GM12874 (cell line): Measurements from ENCODE around the gene COL23A1.

Experiments
- CTCF ChIP-seq: IDR thresholded peaks from 2 replicates; pipeline ENCODE4 v1.5.1; 2011; ENCODE audit warnings: low read depth, mild to moderate bottlenecking, control low read depth, low read length, moderate library complexity; ENCODE audit not compliant: insufficient read depth

The COL23A1 gene

DNA sequence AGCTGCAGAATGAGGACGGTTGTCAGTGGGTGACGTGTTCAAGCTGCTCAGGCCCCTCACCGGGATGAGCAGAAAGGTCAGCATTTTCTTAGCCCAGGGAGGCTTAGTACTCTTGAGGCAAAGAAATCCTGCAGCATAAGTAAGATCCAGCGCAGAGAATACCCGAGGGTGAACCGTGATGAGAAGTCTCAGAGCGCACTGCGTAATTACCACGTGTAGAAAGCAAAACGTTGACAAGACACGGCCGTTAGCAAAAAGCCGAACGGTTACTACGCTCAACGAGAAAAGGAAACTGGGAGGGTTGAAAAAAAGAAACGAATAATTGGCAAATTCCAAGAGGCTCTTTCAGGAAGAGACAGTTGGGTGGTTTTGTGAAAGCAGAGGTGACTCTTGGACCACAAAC is 104.0 kb downstream of the COL23A1 start:
- no peak for TF ChIP-seq CTCF

- no peak for TF ChIP-seq CTCF
Measured at GRCh38 chr5:178483620-178484019, 106.6 kb downstream of the COL23A1 start.

DNA sequence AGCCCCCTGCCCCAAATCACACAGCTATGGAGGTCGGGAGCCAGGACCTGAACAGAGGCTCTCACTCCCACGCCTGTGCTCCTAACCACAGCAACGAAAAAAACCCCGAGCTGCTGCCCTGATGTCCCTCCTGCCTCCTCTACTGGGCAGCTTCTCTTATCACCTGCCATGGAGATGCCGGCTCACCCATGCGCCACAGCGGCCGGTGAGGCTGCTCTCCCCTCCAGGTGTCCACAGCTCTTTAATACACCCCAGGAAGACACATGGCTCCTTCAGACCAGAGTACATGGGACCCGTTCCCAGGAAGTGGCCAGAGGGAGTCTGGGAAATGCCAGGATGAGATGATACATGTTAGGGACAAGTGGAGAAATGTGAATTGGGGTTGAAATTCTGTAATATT is 110.9 kb downstream of the COL23A1 start:
- TF ChIP-seq CTCF, result no peak

DNA sequence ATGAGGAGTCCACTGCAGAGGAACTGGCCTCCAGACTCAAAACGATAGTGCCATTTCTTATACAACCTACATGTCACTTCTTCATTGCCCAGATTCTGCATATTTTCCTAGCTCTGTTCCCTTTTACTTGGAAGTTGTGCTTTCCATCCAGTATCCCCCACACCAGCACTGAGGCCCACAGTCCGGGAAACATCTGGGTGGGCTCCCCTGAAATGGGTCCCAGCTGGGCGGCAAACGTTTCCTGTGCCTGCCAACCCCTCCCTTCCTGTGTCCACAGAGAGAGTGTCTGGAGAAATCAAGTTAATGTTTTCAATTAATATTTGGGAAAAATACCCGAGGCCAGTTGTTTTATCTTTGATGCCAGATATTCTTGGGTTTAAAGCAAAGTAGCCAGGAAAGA is 111.8 kb downstream of the COL23A1 start:
- no peak for TF ChIP-seq CTCF

GRCh38 chr5:178477802-178478201 is 112.4 kb downstream of the COL23A1 start:
- TF ChIP-seq CTCF, result no peak

GRCh38 chr5:178476972-178477754 is 113.0 kb downstream of the COL23A1 start:
- no peak for TF ChIP-seq CTCF

- TF ChIP-seq CTCF, result no peak
Measured at GRCh38 chr5:178476531-178476930, 113.7 kb downstream of the COL23A1 start.

DNA sequence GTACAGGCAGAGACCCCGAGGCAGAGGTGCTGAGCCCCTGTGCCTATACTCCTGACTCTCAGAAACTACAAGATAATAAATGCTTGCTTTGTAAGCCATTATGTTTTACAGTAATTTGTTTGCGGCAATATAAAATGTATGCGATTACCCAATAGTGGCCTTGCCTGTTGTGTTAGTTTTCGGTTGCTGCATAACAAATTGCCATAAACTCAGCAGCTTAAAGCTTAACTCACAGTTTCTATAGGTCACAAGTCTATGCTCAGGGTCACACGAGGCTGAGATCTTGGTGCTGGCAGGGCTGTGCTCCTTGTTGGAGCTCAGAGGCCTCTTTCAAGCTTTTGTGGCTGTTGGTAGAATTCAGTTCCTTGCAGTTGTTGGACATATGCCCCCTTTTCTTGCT is 114.8 kb downstream of the COL23A1 start:
- no peak for TF ChIP-seq CTCF
